D721Med (cell line): ENCODE measurements around the gene GRAMD2B.

Experiments used
- DNase-seq: peaks from one replicate; pipeline ENCODE4 v3.0.0; 2011; ENCODE audit warnings: low spot score; ENCODE audit not compliant: insufficient read length
- FAIRE-seq: peaks from 2 replicates; lab custom pipeline; 2011; peaks lifted over from hg19 to GRCh38; lab: Jason Lieb, UNC
- TF ChIP-seq, protein P1 (sequence below): IDR thresholded peaks from 2 replicates; pipeline ENCODE4 v1.5.1; 2012; ENCODE audit warnings: mild to moderate bottlenecking, control low read depth; ENCODE audit not compliant: insufficient read depth; ENCODE audit errors: missing control alignments

GRAMD2B gene

DNA sequence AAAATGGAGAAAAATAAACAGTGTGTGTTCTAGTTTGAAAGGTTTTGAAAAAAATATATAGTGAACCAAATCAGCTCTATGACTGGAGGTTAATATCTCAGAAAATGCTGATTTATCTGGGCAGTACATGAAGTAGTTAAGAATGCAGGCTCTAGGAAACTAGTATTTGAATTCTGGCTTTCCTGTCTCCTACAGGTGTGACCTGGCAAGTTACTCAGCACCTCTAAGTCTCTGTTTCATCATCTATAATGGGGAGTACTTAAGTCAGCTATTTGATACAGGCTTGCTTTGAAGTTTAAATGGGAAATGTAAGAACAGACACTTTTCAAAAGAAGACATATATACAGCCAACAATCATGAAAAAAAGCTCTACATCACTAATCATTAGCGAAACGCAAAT, 5.2 kb downstream of the GRAMD2B start:
- TF ChIP-seq, protein P1, sequence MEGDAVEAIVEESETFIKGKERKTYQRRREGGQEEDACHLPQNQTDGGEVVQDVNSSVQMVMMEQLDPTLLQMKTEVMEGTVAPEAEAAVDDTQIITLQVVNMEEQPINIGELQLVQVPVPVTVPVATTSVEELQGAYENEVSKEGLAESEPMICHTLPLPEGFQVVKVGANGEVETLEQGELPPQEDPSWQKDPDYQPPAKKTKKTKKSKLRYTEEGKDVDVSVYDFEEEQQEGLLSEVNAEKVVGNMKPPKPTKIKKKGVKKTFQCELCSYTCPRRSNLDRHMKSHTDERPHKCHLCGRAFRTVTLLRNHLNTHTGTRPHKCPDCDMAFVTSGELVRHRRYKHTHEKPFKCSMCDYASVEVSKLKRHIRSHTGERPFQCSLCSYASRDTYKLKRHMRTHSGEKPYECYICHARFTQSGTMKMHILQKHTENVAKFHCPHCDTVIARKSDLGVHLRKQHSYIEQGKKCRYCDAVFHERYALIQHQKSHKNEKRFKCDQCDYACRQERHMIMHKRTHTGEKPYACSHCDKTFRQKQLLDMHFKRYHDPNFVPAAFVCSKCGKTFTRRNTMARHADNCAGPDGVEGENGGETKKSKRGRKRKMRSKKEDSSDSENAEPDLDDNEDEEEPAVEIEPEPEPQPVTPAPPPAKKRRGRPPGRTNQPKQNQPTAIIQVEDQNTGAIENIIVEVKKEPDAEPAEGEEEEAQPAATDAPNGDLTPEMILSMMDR, result no peak

DNA sequence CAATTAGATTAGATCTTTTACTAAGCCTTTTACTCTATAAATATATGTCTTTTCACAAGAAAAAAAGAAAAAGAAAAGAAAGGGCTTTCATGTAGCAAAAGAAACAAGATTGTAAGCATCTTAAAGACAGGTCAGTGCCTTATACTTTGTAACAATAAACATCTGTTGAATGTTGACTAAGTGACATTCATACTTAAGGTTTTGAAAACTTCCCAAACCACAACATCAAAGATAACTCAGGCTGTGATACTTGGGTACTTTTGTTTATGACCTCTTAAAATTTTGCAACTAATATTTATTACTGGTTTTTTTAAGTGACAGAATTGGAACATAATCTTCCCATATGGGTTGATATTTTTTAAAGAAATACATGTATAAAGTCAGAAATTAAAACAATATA, 7.4 kb downstream of the GRAMD2B start:
- DNase-seq (no peak), FAIRE-seq (no peak)
- TF ChIP-seq, protein P1, result no peak

More for the DNA sequence above, 5.2 kb downstream of the GRAMD2B start:
- DNase-seq (no peak), FAIRE-seq (no peak)

DNA sequence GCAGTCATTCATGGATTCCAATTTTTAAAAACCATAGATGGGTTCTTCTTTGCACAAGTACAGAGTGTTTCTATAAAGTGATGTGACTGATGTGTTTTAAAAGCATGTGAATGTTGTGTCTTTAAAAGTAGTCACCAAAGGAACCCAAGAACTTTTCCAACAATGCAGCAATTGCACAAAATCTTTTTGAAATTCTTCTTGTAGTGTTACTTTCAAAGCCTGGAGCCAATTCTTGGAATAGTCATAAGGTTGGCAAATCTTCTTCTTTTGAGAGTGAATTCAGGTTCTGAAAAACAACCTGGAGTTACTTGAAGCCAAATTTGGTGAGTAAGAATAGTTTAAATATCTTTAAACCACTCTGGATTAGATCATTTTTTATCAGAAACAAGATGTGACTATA, 10.5 kb downstream of the GRAMD2B start:
- DNase-seq, result no peak
- TF ChIP-seq, protein P1, result no peak
- no peak for FAIRE-seq

DNA sequence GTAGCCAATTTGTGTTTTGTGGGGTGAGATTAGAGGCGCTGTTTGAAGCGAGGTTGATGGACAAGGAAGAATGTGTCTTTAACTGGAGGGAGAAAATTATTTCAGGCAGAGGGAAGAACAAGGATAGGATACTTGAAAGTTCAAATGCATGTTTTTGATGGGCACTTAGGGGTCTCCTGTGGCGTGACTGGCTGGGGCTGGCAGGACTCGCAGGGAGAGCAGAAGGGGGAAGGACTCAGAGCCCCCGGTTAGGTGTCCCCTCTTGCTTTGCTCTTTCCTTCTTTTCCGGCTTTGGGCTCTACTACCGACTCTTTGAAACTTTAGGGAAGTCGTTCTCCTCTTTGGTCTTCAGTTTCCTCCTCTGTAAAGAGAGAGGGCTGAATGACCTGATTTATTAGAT, 12.1 kb downstream of the GRAMD2B start:
- no peak for FAIRE-seq
- TF ChIP-seq, protein P1, result no peak

DNA sequence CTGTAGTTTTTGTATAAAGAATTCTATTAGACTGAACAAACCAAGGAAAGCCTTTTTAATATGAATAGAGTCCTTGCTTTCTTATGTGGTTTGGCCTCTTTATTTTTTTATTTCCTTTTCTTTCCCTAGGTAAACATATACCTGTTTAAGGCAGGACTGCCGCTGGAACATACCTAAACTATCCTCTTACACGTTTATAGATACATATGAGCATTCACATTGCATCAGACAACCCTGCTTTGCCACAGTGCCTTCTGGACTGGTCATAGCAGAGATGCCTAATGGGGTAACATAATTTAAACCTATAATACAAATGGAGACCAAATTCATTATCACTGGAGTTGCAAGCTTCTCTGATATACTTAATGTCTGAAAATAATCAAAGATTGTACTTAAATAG, 12.5 kb downstream of the GRAMD2B start:
- TF ChIP-seq, protein P1, result no peak
- FAIRE-seq, result no peak
- DNase-seq, result no peak

More for the DNA sequence above, 12.1 kb downstream of the GRAMD2B start:
- DNase-seq, result no peak

DNA sequence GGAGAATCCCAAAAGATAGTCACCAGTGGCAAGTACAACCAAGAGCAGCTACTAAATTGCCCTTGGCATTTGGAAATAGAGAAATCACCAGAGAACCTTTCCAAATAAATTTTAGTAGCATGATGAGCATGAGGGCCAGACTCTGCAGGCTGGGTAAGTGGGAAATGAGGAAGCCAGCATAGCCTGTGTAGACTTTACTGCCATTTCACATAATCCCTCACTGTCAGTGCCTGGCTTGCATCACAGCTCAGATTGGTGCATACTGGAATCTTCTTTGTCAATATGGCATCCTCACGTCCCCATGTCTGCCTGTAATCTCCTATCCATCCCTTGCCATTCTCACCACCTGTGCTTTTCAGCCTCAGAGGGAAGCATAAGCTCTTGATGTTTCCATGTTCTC, 14.5 kb downstream of the GRAMD2B start:
- no peak for DNase-seq
- TF ChIP-seq, protein P1, result no peak
- FAIRE-seq, result no peak

DNA sequence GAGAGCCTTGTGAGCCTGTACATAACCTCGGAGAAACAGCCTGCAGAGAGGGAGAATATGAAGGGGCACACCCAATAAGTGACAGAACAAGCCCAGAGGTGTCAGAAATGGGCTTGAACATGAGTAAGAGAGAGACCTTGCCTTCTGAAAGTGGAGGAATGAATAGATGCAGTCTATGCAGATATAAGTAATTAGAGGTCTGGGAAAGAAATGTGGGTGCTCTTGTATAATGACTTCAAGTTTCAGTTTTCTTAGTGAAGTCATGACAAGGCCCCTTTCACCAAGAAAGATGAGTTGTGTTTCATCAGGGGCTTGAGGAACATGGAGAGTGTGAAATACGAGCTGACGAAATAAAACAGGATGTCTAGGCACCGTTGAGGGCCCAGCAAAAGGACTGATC, 15.1 kb downstream of the GRAMD2B start:
- TF ChIP-seq, protein P1, result no peak
- FAIRE-seq, result no peak
- no peak for DNase-seq
